Vagina (tissue), 2 donors: Measurements from ENCODE around the gene PIK3CB.

Experiments used
- POLR2A ChIP-seq, 2 donors: fragments of 450-650 bp; IDR thresholded peaks; one replicate each; pipeline ENCODE4 v1.6.1; 2017; ENCODE audit warnings: antibody characterized with exemption in 2 of 2, mild to moderate bottlenecking in 2 of 2, moderate library complexity in 2 of 2
- POLR2AphosphoS5 ChIP-seq, 2 donors: sonication (generic); formaldehyde crosslinking; IDR thresholded peaks; one replicate each; pipeline ENCODE4 v1.9.0; 2017; ENCODE audit warnings: antibody characterized with exemption in 2 of 2, mild to moderate bottlenecking in 2 of 2, low read depth in 1 of 2; ENCODE audit not compliant: insufficient read depth in 1 of 2
- TF ChIP-seq, protein P1 (sequence below), 3 experiments: fragments of 450-650 bp in 2 of 3; fragments of 200-600 bp in 1 of 3; sonication (generic) in 1 of 3; IDR thresholded peaks; one replicate each; pipeline ENCODE4 v1.5.1; 2017 to 2019; ENCODE audit warnings: antibody characterized with exemption in 3 of 3, mild to moderate bottlenecking in 2 of 3, moderate library complexity in 2 of 3

DNA sequence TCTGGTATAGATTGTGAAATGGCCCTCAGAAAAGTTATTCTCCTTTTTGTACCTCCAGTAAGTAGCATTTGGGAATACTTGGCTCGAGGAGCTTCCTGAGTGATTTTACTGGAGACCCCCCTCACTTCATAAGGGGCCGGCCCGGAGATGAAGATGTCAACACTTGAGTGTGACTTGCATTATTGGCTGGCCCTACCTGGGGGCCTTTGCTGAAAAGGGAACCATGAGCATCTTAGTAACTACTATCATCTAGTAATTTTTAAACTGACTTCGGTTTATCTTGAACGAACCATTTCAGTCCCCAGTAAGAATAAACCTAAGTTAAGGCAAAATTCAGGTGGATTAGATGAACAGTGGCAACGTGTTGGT lies 224.8 kb downstream of the PIK3CB start:
- TF ChIP-seq, protein P1, sequence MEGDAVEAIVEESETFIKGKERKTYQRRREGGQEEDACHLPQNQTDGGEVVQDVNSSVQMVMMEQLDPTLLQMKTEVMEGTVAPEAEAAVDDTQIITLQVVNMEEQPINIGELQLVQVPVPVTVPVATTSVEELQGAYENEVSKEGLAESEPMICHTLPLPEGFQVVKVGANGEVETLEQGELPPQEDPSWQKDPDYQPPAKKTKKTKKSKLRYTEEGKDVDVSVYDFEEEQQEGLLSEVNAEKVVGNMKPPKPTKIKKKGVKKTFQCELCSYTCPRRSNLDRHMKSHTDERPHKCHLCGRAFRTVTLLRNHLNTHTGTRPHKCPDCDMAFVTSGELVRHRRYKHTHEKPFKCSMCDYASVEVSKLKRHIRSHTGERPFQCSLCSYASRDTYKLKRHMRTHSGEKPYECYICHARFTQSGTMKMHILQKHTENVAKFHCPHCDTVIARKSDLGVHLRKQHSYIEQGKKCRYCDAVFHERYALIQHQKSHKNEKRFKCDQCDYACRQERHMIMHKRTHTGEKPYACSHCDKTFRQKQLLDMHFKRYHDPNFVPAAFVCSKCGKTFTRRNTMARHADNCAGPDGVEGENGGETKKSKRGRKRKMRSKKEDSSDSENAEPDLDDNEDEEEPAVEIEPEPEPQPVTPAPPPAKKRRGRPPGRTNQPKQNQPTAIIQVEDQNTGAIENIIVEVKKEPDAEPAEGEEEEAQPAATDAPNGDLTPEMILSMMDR (IDR thresholded peaks at IDR 0.05): no peak
- TF ChIP-seq POLR2A (IDR thresholded peaks at IDR 0.05): no peak
- TF ChIP-seq POLR2AphosphoS5 (IDR thresholded peaks at IDR 0.05; ENCODE audit: insufficient read depth in 1 of 2, low read depth in 1 of 2): no peak
